Colon (tissue), 2 donors: ENCODE results near the gene TCF12.
"Not testable (repeated sequence)": the region's sequence is repeated elsewhere in the genome, so short reads cannot be mapped to it uniquely, and the experiment has no call there.

Experiments
- FAIRE-seq: peaks from 2 replicates; lab custom pipeline; 2012; peaks lifted over from hg19 to GRCh38; lab: Jason Lieb, UNC
- donor health status: control.
- donor health status: control.

The TCF12 gene

DNA sequence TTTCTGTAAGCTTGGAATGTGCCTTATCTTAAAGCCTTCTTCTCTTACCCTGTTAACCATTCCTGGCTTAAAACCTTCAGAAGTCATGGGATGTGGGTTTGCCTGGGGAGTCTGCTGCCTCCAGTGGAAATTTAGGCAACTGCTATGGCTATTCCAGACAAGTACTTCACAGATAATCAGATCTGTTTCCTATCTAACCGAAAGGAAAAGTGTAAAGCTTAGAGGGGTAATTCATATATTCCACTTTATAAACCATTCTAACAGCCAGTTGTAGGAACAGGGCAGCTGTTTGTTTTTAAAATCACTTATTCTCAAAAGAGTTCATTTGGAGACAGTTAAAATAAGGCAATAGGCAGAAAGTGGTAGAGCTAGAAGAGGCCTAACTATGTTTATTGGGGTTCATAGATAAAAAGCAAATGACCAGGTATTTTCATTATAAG, 219.9 kb downstream of the TCF12 start:
- FAIRE-seq: no peak

DNA sequence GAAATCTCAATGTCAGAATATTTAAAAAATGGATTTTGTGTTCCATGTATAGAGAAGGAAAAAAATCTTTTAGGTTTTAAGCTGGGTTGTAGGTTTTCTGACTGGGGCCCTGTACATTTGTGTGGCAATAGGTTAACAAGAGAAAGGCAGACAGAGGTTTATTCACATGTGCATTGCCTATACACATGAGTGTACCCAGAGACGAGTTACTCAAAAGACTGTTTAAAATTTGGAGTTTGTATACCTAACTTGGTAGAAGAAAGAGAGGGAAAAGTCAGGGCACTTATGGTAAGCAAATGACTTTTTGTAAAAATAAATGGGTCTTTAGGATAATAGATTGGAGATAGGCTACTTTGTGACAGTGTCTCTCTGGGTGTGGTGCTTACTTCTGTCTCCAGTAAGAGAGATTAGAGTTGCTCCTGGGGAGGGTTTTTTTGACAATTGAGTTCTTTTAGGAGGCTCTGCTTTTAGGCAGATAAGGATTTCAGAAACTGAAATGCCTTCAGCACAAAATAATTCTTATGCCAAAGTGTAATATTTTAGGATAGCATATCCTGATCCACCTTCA, 225.2 kb downstream of the TCF12 start:
- FAIRE-seq: no peak

DNA sequence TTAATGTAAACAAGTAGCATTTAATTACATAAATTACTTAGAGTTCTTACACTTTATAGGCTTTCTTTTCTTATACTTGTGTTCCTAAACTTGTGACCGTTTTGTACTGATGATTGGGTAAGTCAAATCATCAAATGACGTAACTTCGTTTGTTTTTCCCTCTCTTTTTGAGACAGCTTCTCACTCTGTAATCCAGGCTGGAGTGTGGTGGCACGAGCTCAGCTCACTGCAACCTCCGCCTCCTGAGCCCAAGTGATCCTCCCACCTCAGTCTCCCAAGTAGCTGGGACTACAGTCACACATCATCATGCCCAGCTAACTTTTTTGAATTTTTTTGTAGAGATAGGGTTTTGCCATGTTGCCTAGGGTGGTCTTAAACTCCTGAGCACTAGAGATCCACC, 226.0 kb downstream of the TCF12 start:
- FAIRE-seq: no peak

DNA sequence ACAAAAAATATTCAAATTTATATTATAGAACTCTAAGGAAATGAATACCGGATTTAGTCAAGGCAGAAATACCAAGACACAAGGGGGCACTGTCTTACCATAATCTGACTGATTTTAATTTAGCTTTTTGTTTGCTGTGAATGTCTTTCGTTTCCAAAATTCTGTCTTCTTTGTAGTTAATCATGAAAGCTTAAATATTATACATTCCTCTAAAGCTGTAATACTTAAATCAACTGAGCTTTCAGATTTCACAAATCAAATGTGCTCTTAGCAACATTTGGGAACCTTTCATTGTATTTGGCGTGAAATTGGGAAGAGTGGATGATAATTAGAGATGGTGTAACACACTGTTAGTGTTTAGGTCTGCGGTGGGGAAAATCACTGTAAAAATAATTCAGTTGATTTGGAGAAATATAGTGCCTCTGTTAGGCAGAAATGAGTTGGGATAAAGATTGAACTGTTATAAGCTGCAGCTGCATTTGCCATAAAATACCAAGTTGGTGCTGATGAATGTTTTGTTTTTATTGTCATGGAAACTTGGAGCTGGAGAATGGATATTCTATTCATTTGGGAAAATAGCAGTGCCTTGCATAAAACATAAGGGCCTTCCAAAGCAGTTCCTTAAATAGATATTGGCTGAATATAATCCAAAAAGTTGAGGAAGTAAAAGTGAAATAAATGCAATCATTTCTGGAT, 228.2 kb downstream of the TCF12 start:
- no peak for FAIRE-seq

DNA sequence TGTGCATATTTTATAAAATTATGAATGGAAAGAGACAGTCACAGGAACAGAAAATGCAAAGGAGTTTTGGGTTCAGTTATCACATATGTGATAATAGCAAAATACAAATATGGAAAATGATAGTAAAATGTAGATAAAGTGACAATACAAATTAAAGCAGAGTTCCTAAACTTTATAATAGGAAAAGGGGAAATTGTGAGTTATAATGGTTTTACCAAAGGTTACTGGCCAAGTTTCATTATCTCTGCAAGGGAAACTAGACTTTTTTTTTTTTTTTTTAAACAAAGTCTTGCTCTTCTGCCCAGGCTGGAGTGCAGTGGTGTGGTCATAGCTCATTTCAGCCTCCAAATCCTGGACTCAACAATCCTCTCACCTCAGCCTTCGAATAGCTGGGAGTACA, 229.2 kb downstream of the TCF12 start:
- no peak for FAIRE-seq

DNA sequence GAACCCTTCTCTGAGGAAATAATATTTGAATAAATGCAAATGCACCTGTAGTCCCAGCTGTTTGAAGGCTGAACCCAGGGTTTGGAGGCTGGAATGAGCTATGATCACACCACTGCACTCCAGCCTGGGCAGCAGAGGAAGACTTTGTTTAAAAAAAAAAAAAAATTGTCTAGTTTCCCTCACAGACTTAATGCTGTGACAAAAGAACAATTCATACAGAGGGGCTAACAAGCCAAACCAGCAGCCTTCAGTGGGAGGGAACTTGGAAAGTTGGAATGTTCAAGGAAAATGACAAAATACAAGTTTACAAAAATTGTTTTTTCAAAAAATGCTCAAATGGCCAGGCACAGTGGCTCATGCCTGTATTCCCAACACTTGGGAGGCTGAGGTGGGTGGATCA, 229.8 kb downstream of the TCF12 start:
- no peak for FAIRE-seq

DNA sequence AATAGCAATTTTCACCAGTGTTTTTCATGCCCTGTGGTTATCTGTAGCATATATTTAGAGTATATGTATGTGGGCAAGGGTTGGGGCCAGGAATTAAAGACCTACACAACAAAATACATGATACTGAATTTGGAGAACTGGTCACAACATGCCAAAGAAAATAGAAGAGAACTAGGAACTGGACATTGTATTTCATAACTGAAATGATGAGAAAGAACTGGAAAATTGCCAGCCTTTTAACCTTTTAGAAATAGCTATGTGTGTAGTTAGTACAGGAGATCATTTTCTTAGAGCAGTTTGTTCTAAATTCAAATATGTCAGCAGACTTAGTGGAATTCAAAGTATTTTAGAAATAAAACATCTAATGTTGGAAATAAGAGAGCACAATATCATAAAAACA, 230.8 kb downstream of the TCF12 start:
- no peak for FAIRE-seq

DNA sequence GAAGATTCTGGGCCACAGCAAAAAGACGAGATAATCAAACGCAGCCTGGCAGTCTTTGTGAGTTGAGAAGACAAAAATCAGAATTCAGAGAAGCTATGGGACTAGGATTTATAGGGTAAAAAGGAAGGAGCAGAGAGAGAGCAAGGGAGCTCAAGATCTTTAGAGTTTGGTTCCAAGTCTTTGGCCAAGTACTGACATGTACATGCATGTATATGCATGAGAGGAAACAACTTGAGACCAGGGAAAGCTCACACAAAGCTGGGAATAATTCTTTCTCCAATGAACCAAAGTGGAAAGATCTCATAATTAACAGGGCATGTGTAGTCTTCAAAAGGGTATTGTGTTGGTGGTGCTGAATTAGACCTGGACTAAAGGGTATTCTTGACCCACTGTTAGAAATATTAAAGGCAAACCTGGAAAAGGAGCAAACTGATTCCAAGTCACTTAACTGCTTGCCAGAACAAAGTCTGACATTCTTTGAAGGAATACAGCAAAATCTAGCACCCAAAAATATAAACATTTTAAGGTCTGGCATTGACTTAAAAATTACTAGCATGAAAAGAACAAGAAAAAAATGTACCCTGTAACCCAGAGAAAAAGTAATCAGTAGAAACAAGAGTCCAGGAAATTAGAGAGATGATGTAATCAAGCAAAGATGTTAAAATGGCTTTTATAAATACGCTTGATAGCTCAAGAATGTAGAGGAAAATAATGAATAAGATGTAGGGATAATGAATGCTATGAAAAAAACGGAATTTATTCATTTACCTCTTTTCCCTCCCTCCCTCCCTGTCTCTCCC, 231.8 kb downstream of the TCF12 start:
- no peak for FAIRE-seq

DNA sequence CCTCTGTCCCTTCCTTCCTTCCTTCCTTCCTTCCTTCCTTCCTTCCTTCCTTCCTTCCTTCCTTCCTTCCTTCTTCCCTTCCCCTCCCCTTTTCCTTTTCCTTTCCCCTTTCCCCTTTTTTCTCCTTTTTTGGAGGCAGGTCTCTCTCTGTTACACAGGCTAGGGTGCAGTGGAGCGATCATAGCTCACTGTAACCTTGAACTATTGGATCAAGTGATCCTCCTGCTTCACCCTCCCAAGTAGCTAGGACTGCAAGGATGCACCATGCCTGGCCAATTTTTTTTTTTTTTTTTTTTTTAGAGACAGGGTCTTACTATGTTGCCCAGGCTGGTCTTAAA, 232.4 kb downstream of the TCF12 start:
- not testable (repeated sequence) for FAIRE-seq

DNA sequence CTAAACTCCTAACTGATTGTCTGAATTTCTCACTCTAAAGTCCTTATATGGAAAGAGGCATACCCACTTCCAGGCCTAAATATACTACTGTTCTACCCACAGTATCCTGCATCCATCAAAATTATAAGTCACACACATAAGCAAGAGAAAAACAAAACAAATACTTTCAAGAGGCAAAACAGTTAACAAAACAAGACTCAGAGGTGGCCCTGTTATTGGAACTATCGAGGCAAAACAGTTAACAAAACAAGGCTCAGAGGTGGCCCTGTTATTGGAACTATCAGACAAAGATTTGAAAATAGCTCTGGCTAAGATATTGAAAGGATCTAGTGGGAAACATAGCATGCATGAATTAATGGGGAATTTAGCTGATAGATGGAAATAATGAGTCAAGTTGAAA, 233.7 kb downstream of the TCF12 start:
- no peak for FAIRE-seq

DNA sequence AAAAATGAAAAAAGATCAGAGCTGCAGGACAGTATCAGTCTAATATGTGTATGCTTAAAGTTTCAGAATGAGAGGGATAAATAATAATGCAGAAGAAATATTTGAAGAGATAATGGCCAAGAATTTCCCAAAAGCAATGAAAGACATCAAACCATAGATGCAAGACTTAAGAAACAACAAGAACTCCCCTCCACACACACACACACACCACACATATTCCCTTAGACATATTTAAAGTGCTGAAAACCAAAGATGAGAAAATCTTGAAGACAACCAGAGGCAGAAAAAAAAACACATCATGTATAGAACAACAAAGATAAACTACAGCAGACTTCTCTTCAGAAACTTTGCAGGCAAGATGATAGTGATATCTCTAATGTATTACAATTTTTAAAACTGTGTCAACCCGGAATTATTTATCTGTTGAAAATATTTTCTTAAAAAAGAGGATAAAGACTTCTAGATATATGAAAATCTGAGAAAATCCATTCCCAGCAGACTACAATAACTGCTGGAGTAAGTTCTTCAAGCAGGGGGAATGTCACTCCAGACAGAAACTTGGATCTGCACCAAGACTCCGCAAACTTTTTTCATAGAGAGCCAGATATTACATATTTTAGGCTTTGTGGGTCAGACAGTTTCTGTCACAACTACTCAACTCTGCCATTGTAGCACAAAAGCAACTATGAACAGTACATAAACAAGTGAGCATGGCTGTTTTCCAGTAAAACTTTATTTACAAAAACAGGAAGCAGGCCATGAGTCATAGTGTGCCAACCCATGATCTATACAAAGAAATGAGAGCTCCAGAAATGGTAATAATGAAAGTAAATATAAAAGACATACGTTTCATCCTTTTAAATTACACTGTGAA, 234.5 kb downstream of the TCF12 start:
- FAIRE-seq: no peak

DNA sequence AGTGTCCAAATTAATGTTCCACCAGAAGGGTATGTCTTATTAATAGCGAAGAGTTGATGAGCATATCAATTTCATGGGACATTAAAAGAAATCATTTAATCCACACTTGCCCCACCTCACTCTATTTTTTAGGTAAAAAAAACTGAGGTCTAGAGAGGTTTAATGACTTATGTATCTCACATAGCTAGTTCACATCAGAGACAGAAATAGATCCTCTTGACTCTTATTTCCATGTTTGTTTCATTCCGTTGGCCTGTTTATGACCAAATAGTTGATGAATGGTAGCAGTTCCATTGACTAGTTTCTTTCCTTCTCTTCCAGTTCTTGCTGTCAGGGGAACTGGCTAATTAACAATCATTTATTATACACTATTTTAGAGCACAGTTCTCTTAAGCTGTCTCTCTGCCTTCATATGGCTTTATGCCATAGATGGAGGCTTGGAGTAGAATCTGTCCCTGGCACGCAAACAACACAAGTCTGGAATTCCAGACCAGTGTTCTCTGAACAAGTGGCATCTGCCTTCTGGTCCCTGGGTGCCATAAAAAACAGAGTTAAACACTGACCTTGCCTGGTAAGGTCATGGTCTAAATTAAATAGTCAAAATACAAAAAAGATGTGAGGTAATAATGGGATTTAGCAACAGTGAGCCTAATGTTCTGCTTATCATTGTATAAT, 237.9 kb downstream of the TCF12 start:
- no peak for FAIRE-seq

DNA sequence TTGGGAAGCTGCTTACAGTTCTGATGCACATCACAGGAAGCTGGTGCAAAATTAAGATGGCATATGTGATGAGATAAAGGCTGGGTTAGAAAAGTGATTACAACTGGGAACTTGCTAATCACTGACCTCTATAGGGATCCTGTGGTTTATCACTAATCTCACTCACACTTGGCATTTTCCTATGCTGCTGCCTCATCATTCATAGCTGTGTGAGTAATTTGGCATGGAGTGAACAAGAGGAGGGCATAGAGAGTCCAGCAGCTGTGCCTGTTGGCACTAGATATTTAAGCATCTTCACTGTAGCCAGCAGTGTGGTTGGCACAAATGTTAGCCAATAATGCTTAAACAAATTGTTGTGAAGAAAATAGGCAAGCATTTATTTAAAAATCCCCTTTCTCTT, 240.1 kb downstream of the TCF12 start:
- FAIRE-seq: no peak

DNA sequence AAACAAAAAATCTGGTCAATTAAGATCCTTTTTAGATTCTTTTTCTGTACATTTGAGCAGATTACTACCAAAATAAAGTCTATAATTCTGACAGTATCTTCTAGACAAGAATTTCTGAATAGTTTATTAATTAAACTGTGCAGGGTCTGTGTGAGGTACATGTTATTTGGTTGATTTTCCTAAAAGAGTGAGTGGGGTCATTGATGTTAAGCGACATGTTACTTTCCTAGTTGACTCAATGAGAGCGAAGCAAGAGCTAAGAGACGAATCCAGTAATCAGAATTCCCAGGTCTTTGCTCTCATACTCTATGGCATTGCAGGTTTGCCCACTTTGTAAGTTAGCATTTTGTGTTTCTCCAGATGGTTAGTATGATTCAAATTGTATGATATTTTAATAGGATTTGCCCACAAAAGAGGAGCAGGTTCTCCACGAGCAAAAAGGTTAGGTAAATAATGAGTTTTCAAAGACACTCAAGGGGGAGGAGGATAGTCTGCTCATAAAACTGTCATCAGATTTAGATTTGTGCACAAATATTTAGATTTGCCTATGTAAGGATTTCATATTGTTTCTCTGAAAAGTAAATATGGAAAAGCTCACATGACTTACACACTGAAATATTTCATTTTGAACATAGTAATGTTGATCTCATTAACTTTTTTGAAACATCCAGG, 240.7 kb downstream of the TCF12 start:
- no peak for FAIRE-seq

DNA sequence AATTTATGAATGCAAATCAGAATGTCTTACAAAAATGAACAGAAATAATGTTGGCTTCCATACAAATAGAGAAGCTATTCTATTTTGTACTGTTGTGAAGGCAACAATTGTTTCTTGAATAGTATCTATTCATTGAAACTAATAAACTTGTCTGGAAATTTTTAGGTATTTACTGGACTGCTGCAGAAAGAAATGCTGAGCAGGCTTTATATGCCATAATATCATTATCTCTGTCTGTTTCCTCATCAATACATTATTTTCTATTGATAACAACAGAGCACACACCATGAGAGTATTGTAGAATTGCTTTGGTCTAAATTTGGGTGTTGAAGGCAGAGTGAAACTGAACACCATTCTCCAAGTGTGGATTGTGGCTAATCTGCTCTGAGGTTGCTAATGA, 241.3 kb downstream of the TCF12 start:
- FAIRE-seq: no peak

DNA sequence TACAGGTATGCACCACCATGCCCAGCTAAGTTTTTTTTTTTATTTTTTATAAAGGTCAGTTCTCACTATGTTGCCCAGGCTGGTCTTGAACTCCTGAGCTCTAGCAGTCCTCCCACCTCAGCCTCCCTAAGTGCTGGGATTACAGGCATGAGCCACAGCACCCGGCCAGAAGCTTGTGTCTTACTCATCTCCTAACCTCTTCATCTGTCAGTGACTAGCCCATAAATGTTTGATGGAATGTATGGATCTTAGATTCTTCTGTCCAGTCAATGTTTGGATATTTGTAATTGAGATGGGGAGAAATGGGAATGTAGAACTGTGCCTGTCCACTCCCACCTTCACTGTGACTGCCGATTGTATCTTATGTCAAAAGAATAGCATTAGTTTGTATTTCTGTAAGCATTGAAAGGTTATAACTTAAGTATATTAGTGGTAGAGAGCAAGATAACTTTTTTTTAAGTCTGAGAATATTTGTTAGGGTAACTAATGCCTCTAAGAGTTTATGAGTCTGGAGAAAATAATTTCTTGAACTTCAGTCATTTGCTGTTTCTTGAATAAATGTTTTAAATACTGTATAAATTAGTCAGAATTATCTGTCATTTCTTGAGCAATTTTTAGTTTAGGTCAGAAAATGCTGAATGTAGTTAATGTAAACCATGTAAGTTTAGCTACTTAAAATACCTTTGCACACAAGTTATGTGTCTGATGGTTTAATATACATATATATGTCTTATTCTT, 242.5 kb downstream of the TCF12 start:
- FAIRE-seq: no peak

DNA sequence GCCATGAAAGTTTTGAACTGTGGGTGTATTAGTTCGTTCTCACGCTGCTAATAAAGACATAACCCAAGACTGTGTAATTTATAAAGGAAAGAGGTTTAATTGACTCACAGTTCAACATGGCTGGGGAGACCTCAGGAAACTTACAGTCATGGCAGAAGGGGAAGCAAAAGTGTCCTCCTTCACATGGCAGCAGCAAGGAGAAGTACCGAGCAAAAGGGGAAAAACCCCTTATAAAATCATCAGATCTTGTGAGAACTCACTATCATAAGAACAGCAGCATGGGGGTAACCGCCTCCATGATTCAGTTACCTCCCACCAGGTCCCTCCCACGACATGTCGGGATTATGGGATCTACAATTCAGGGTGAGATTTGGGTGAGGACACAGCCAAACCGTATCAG, 245.8 kb downstream of the TCF12 start:
- not testable (repeated sequence) for FAIRE-seq

DNA sequence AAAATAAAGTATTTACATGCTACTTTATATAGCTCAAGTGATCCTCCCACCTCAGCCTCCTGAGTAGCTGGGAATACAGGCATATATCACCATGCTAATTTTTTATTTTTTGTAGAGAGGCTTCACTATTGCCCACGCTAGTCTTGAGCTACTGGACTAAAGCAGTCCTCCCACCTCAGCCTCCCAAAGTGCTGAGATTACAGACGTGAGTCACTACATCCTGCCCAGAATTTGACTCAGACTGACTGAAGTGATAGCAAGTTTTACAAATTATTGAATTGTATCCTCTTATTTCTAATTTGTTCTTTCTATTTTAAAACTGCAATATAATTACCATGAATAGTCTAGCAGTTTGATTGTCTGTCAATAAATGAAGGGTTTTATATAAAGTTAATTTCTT, 247.5 kb downstream of the TCF12 start:
- no peak for FAIRE-seq

DNA sequence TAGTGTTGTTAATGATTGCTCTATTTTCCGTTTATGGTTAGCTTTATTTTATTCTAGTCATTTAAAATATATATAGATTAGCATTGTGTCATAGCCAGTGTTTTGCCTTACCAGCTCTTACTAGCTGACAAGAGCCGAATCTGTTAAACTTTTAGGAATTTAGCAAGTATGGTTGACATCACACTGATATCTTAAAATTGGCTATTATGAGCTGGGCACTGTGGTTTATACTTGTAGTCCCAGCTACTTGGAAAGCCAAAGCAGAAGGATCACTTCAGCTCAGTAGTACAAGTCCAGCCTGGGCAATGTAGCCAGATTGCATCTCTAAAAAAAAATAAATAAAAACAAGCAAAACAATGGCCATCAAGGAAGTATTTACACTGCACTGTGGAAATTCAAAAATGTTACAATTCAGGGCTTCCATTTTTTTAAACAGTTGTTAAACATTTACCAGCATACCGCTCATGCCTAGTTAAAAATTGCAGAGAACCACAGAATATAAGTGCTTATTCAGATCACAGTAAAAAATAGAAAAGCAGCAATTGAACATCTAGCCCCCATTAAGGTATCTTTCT, 249.5 kb downstream of the TCF12 start:
- no peak for FAIRE-seq

DNA sequence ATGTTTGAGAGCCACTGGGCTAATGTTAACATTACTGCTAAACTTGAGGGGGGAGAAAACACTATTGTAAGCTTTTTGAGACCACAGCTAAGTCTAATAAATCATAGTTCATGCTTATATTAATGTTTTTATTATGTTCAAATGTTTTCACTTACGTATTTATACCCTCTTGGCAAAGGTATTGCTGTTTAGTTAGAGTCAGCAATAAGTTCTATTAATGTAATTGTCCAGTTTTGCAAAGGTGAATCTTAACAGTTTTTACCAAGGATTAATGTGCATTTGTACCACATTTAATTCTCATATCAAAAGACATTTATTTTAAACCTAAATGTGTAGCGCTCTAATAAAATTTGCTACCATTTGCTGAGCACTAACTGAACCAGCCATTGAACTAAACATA, 251.2 kb downstream of the TCF12 start:
- no peak for FAIRE-seq
